Measurements from ENCODE around the gene ERN2.

Gene ERN2

DNA sequence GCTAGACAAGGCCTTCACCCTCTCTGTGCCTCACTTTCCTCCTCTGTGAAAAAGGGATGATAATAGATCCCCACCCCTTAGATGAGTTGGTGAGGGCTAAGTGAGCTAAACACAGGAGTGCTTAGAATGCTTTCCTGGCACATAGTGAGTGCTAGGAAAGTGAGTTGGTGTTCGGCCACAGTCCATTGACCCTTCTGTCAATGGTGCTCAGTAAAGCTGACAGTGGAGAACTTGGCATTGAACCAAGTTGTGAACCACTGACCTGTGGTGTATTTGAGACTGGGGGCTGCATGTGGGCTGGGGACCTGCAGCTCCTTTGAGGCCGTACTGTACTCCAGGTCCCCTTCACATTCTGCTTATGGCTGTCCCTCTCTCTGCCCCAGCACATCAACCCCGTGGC is 29.5 kb downstream of the ERN2 start:
- no peak for DNase-seq

DNA sequence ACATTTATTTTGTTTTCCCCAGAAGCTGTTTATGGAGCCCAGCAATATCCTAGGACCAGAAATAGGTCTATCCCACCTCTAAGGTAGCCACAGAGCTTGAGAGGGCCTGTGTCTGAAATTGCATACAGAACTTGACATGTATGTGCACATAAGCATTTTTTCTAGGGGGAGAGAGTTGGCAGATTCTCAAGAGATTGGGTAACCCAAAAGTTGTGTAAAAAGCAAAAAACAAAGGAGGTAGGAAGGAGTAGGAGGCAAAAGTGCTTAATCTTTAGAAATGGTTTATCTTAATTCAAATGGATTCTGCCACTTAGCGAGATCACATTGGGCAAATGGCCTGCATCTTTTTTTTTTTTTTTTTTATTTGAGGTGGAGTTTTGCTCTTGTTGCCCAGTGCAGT is 30.8 kb downstream of the ERN2 start:
- DNase-seq = no peak

DNA sequence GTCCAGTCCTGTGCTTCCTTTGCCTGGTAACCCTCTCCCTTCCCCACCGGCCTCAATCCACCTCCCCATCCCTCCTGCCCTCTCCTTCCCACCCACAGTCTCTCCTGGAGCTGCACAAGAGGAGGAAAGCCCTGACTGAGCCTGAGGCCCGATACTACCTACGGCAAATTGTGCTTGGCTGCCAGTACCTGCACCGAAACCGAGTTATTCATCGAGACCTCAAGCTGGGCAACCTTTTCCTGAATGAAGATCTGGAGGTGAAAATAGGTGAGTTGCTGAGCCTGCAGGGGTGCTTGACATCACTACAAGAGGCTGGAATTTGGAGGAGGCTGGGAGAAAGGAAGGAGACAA is 33.1 kb downstream of the ERN2 start:
- DNase-seq = no peak

- peak in 1 of 2 donors; percentile 30 for DNase-seq
Measured at GRCh38 chr16:23679274-23679985, 33.6 kb downstream of the ERN2 start.

DNA sequence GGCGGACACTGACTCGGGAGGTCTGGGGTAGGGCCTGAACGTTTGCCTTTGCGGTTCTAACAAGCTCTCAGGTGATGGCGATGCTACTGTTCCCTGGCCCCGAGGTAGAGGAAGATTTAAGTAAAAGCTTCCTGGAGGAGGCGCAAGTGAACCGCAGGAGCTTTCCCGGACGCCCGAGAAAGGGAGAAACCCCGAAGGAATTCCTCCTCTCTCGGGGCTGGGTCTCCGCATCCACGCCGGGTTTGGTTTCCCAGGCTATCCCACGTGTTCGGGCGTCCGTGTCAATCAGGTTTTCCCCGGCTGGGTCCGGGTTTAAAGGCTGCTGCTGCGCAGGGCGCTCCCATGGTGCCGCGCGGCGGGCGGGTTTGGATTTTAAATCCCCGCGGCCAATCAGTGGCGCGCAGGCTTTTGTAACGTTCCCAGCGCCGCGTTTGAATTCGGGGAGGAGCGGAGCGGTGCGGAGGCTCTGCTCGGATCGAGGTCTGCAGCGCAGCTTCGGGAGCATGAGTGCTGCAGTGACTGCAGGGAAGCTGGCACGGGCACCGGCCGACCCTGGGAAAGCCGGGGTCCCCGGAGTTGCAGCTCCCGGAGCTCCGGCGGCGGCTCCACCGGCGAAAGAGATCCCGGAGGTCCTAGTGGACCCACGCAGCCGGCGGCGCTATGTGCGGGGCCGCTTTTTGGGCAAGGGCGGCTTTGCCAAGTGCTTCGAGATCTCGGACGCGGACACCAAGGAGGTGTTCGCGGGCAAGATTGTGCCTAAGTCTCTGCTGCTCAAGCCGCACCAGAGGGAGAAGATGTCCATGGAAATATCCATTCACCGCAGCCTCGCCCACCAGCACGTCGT is 34.4 kb downstream of the ERN2 start, which contains the start of gene PLK1:
TSS of gene PLK1 (plus strand) at position 460 of the 844 bp plus-strand sequence. CDS start at position 504, 44 bp downstream.
- peak; percentile 78 to 81 for DNase-seq

- DNase-seq = no peak
Measured at GRCh38 chr16:23676924-23677480, 36.0 kb downstream of the ERN2 start.

GRCh38 chr16:23673971-23674614 is 38.9 kb downstream of the ERN2 start:
- no peak for DNase-seq

GRCh38 chr16:23670137-23670776 is 42.8 kb downstream of the ERN2 start:
- DNase-seq = peak; percentile 33 to 38

GRCh38 chr16:23668873-23669272 is 44.1 kb downstream of the ERN2 start:
- DNase-seq = no peak

DNA sequence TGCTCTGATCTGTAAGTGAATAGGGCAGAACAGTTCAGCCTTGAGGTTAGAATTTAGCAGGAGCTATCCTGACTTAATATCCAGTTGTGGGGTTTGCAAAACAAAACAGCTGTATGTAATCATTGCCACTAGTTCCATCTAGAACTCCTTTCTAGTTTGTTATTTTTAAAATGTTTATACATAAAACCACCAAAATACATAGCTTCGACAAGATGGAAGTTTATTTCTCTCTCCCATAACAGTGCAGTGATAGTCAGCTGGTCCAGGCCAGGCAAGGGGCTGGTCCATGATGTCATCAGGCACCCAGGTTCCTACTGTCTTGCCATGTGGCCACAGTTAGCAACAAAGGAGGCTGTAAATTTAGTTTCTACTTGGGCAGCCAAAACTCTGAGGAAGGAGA is 44.8 kb downstream of the ERN2 start:
- no peak for DNase-seq

- no peak for DNase-seq
Measured at GRCh38 chr16:23667355-23667659, 45.7 kb downstream of the ERN2 start.

DNA sequence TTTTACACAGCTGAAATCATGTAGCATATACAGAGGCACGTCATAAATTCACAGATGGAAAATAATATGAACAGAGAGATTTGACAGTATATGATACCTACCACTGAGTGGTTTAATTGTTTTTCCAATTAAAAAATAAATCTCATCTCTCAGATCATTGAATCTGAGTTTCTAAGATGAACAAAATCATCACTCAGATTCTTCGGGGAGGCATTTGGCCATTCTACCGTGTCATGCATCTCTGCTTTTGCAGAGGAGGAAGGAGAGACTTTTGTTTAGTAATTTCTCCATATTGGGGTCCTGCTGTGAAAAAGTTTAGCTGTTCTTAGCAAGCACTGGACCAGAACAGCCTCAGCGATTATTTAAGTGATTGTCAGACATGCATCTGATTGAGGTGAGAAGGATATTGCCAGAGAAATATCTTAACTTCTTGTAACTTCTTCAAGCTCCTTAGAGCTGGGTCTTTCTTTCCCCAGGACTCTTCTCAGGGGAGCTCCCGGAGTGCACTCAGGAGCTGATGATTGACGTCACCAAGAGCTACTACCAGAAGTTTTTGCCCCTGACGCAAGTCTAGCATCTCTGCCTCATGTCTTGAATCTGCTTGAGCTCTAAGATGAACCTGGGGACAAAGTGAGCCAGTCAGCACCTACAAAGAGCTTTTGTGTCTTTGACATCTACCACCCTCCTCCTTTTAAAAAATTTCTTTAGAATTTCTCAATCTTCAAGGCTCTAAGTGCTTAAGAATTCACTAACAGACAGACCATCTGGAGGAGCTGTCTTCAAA is 46.3 kb downstream of the ERN2 start:
- DNase-seq = no peak

DNA sequence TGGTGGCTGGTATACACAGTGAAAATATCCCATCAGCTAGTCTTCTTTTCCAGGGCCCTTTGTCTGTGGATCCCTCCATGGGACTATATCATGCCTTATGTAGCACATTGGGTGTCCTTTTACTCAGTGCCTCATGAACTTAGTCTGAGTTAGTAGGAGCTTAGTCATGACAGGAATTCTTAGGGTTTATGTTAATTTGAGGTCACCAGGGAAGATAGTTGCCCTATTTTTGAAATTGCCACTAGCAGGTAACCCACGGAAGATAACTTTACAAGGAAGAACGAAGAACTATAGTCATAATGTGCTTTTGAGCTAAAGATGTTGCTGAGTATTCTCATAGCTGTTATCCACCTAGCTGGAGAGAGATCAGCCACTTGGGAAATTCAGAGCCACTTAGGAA is 49.1 kb downstream of the ERN2 start:
- no peak for DNase-seq

- DNase-seq = no peak
Measured at GRCh38 chr16:23651943-23652468, 61.0 kb downstream of the ERN2 start.

GRCh38 chr16:23650674-23651416 is 62.2 kb downstream of the ERN2 start:
- no peak for DNase-seq

DNA sequence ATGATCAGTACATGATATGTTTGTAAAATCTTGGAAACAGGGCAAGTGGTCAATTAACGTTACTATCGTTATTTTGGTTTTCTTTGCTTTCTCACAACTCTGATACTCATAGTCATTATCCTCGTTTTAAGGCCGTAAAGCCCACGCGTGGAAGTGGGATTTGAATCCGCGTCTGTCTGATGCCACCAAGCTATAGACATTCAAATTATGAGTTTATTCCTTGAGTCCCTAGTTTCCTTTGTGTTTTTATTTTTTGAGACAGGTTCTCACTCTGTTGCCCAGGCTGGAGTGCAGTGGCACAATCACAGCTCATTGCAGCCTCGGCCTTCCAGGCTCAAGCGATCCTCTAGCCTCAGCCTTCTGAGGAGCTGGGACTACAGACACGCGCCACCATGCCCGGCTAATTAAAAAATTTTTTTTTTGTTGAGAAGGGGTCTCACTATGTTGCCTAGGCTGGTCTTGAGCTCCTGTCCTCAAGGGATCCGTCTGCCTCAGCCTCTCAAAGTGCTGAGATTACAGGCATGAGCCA is 70.7 kb downstream of the ERN2 start:
- DNase-seq = no peak

DNA sequence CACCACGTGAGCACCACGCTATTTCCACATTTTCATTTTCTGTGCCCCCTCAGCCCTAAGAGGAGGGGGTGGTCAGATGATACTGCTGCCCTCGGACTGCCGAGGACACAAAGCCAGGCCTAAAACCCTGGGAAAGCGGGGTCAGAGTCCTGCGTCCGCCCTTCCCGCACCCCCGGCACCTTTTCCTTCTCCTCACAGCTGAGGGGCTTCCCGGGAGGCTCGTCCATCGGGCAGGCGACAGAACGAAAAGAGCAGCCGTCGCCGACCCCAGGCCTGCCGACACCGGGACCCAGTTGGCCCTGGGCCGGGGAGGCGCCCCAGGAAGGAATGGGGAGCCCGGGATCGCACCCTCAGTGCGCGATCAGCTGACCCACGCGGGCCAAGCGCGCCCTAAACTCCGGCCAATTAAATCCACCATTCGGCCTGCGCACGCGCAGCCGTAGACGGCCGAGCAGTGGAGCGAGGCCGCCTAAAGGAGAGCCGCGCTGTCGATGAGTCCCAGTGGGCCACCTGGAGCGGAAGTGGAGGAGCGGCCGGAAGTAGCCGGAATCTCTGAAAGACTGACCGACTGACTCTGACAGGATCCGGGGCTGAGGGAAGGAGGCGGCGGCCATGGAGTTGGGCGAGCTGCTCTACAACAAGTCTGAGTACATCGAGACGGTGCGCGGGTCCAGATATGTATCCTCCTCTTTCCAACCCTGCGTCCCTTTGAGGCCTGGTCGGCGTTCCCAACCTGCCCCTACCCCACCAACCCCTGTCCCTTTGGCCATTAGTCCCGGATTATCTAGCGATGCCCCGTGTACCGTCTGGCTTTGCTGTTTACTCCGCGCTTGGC is 71.9 kb downstream of the ERN2 start, which contains the start of the genes DCTN5 and PALB2:
TSS of gene DCTN5 (plus strand) at position 536 of the 835 bp plus-strand sequence. CDS start at position 613, 77 bp downstream.
TSS of gene PALB2 (minus strand) at position 380 of the 835 bp plus-strand sequence. CDS start at position 227, 153 bp downstream.
- peak; percentile 83 for DNase-seq

DNA sequence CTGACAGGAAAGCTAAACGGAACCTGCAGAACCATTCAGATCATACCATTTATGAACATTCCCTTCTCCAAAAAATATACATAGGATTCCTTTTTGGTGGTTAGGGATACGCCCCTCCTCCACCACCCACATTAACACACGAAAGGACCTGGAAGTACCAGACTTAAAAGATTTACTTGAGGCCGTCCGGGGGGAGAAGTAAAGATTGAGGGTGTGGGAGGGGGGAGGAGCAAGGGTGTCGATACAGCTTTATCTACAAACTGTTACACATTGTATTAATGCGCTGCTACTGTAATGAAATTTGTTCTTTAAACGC is 72.4 kb downstream of the ERN2 start:
- DNase-seq = no peak
